ENCODE results near the gene GPRC6A. TPM values are rescaled to one million over a fixed set of nuclear protein-coding genes. Genes with fewer than 3 reads are reported as not detected.

GPRC6A gene
- total and polyA plus RNA-seq, 2 of the 13 experiments (the other 11 are each of a cell fraction or from before 2014, with no cell fraction given), result not detected

DNA sequence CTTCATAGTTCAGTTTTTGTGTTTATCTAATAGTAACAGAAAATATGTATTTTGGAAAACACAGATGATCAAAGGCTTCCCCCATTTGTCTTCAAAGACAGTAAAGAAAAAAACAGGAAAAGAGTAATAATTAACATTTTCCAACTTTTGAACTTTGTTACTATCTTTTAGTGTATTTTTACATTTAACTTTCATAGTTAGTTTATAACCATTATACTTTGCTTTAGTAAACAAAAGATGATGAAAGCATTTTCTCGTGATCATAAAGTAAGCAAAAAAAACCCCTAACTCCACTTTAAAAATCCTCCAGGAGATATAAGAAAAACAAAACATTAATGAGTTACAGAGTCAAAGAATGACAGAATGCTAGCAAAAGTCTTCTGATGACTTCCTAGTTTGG lies 13.6 kb upstream of the GPRC6A start:
- BruUV-seq (replicated peaks), result no TSS peak
- no peak overlapping the region for H3K27ac ChIP-seq (ENCODE audit: extremely low read length, insufficient read depth, low read length)
- no peaks in the 10 kb centered on the region for H3K9me3 ChIP-seq (ENCODE audit: low read length)
- DNase-seq (ENCODE audit: low spot score) (peak; percentile 39), ATAC-seq (peak; percentile 35; the same call in 2 of the 3 replicates), FAIRE-seq (no peak)
- 5% methylated on average over 1 of the region's 1 CpG for WGBS (ENCODE audit: low lambda C conversion rate)
- no peaks in the 10 kb centered on the region for H3K79me2 ChIP-seq (ENCODE audit: insufficient read depth, low read length)
- no peak overlapping the region for H3K9ac ChIP-seq (ENCODE audit: insufficient read depth, low read depth, low read length)
- no peaks in the 10 kb centered on the region for H4K20me1 ChIP-seq (ENCODE audit: insufficient read depth, low read length)
- no peak overlapping the region for H3K4me3 ChIP-seq (replicated peaks in 1 of 3; ENCODE audit: insufficient read depth in 1 of 3, low read depth in 2 of 3, low read length in 3 of 3)
- peak overlapping the region; percentile 30 for H3K4me2 ChIP-seq (ENCODE audit: low read depth, low read length)
- ChIA-PET POLR2A (no interaction called here), CTCF (ENCODE audit: low intra/inter-chr PET ratio, low total read pairs) (no interaction called here)
- H3K4me1 ChIP-seq (ENCODE audit: insufficient read depth, low read length), result peaks cover 28% of the 10 kb centered on the region
- no peak overlapping the region for H2AFZ ChIP-seq (ENCODE audit: low read length)
- intact Hi-C loops (cut with micrococcal nuclease; ENCODE audit: unreplicated experiment), result loop anchor here (10.0 kb wide), 1 partner anchor 308 kb away; no protein-coding TSS in a partner anchor
- H3K27me3 ChIP-seq (ENCODE audit: control insufficient read depth in 1 of 2, insufficient read depth in 2 of 2, low read length in 2 of 2), result no peaks in the 10 kb centered on the region
- in situ Hi-C loops (cut with HindIII; ENCODE audit: extremely low pct_ligation_motif_present, low pct_unique_long_range_greater_than_20kb), result no loop called here
- H3K36me3 ChIP-seq (replicated peaks in 1 of 2; ENCODE audit: control insufficient read depth in 1 of 2, insufficient read depth in 2 of 2, low read length in 2 of 2), result no peaks in the 10 kb centered on the region
- TF ChIP-seq NFIC (IDR thresholded peaks at IDR 0.05; ENCODE audit: low read length) (peak; percentile 92; the same call in 1 of the 2 replicates), GATAD2A (CRISPR knock-in tag; IDR thresholded peaks at IDR 0.05) (0 out of 2 replicates have a peak, but pooled peaks have one; percentile 22), HNF4A (CRISPR knock-in tag; IDR thresholded peaks at IDR 0.05) (peak; percentile 11; the same call in 1 of the 2 replicates), SMAD1 (CRISPR knock-in tag; IDR thresholded peaks at IDR 0.05; ENCODE audit: borderline replicate concordance, low read depth) (no peak), TCF7L2 (IDR thresholded peaks at IDR 0.05; ENCODE audit: low read depth, low read length) (peak; percentile 48; the same call in 1 of the 2 replicates), NR2C2 (CRISPR knock-in tag; IDR thresholded peaks at IDR 0.05; ENCODE audit: borderline replicate concordance) (no peak), RARA (CRISPR knock-in tag; IDR thresholded peaks at IDR 0.05) (peak; percentile 70; the same call in 1 of the 2 replicates), NFE2 (CRISPR knock-in tag; IDR thresholded peaks at IDR 0.05) (no peak), KDM6A (CRISPR knock-in tag; IDR thresholded peaks at IDR 0.05; ENCODE audit: low read depth) (peak; percentile 64; the same call in 1 of the 2 replicates)
- TF ChIP-seq, protein P1, sequence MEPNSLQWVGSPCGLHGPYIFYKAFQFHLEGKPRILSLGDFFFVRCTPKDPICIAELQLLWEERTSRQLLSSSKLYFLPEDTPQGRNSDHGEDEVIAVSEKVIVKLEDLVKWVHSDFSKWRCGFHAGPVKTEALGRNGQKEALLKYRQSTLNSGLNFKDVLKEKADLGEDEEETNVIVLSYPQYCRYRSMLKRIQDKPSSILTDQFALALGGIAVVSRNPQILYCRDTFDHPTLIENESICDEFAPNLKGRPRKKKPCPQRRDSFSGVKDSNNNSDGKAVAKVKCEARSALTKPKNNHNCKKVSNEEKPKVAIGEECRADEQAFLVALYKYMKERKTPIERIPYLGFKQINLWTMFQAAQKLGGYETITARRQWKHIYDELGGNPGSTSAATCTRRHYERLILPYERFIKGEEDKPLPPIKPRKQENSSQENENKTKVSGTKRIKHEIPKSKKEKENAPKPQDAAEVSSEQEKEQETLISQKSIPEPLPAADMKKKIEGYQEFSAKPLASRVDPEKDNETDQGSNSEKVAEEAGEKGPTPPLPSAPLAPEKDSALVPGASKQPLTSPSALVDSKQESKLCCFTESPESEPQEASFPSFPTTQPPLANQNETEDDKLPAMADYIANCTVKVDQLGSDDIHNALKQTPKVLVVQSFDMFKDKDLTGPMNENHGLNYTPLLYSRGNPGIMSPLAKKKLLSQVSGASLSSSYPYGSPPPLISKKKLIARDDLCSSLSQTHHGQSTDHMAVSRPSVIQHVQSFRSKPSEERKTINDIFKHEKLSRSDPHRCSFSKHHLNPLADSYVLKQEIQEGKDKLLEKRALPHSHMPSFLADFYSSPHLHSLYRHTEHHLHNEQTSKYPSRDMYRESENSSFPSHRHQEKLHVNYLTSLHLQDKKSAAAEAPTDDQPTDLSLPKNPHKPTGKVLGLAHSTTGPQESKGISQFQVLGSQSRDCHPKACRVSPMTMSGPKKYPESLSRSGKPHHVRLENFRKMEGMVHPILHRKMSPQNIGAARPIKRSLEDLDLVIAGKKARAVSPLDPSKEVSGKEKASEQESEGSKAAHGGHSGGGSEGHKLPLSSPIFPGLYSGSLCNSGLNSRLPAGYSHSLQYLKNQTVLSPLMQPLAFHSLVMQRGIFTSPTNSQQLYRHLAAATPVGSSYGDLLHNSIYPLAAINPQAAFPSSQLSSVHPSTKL (CRISPR knock-in tag; IDR thresholded peaks at IDR 0.05), result peak; percentile 55
- TF ChIP-seq, protein P2, sequence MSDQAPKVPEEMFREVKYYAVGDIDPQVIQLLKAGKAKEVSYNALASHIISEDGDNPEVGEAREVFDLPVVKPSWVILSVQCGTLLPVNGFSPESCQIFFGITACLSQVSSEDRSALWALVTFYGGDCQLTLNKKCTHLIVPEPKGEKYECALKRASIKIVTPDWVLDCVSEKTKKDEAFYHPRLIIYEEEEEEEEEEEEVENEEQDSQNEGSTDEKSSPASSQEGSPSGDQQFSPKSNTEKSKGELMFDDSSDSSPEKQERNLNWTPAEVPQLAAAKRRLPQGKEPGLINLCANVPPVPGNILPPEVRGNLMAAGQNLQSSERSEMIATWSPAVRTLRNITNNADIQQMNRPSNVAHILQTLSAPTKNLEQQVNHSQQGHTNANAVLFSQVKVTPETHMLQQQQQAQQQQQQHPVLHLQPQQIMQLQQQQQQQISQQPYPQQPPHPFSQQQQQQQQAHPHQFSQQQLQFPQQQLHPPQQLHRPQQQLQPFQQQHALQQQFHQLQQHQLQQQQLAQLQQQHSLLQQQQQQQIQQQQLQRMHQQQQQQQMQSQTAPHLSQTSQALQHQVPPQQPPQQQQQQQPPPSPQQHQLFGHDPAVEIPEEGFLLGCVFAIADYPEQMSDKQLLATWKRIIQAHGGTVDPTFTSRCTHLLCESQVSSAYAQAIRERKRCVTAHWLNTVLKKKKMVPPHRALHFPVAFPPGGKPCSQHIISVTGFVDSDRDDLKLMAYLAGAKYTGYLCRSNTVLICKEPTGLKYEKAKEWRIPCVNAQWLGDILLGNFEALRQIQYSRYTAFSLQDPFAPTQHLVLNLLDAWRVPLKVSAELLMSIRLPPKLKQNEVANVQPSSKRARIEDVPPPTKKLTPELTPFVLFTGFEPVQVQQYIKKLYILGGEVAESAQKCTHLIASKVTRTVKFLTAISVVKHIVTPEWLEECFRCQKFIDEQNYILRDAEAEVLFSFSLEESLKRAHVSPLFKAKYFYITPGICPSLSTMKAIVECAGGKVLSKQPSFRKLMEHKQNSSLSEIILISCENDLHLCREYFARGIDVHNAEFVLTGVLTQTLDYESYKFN (CRISPR knock-in tag; conservative IDR thresholded peaks at IDR 0.05), result peak; percentile 75
- TF ChIP-seq, protein P3, sequence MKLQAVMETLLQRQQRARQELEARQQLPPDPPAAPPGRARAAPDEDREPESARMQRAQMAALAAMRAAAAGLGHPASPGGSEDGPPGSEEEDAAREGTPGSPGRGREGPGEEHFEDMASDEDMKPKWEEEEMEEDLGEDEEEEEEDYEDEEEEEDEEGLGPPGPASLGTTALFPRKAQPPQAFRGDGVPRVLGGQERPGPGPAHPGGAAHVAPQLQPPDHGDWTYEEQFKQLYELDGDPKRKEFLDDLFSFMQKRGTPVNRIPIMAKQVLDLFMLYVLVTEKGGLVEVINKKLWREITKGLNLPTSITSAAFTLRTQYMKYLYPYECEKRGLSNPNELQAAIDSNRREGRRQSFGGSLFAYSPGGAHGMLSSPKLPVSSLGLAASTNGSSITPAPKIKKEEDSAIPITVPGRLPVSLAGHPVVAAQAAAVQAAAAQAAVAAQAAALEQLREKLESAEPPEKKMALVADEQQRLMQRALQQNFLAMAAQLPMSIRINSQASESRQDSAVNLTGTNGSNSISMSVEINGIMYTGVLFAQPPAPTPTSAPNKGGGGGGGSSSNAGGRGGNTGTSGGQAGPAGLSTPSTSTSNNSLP (IDR thresholded peaks at IDR 0.05; ENCODE audit: low read depth, low read length), result 0 out of 2 replicates have a peak, but pooled peaks have one; percentile 24
- TF ChIP-seq, protein P4, sequence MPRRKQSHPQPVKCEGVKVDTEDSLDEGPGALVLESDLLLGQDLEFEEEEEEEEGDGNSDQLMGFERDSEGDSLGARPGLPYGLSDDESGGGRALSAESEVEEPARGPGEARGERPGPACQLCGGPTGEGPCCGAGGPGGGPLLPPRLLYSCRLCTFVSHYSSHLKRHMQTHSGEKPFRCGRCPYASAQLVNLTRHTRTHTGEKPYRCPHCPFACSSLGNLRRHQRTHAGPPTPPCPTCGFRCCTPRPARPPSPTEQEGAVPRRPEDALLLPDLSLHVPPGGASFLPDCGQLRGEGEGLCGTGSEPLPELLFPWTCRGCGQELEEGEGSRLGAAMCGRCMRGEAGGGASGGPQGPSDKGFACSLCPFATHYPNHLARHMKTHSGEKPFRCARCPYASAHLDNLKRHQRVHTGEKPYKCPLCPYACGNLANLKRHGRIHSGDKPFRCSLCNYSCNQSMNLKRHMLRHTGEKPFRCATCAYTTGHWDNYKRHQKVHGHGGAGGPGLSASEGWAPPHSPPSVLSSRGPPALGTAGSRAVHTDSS (CRISPR knock-in tag; conservative IDR thresholded peaks at IDR 0.05), result no peak
- TF ChIP-seq, protein P5, sequence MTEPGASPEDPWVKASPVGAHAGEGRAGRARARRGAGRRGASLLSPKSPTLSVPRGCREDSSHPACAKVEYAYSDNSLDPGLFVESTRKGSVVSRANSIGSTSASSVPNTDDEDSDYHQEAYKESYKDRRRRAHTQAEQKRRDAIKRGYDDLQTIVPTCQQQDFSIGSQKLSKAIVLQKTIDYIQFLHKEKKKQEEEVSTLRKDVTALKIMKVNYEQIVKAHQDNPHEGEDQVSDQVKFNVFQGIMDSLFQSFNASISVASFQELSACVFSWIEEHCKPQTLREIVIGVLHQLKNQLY (CRISPR knock-in tag; IDR thresholded peaks at IDR 0.05), result 0 out of 2 replicates have a peak, but pooled peaks have one; percentile 22

Measured in HepG2 (cell line).